Panc1 (cell line): ENCODE results near the gene ZDHHC14.

Experiments used
- POLR2AphosphoS5 ChIP-seq: IDR thresholded peaks from 2 replicates; pipeline ENCODE4 v1.6.1; 2012; ENCODE audit warnings: mild to moderate bottlenecking, low read depth, low read length, moderate library complexity
- SIN3A ChIP-seq: IDR thresholded peaks from 2 replicates; pipeline ENCODE4 v1.6.1; 2012; ENCODE audit warnings: low read depth, mild to moderate bottlenecking, low read length, moderate library complexity, borderline replicate concordance; ENCODE audit not compliant: insufficient read depth
- TCF7L2 ChIP-seq: IDR thresholded peaks from 2 replicates; pipeline ENCODE4 v1.6.1; 2011; ENCODE audit warnings: mild to moderate bottlenecking, low read depth, low read length, inconsistent platforms
- TF ChIP-seq, protein P1 (sequence below): fragments of 450-650 bp; IDR thresholded peaks from 2 replicates; pipeline ENCODE4 v1.5.1; 2017; ENCODE audit warnings: mild to moderate bottlenecking
- TF ChIP-seq, protein P2 (sequence below), 2 experiments: IDR thresholded peaks; 2 replicates each; pipeline ENCODE4 v1.6.1; 2011 to 2012; ENCODE audit warnings: low read depth in 2 of 2, control low read depth in 1 of 2, low read length in 1 of 2, mild to moderate bottlenecking in 1 of 2, moderate library complexity in 1 of 2; ENCODE audit not compliant: insufficient read depth in 1 of 2

DNA sequence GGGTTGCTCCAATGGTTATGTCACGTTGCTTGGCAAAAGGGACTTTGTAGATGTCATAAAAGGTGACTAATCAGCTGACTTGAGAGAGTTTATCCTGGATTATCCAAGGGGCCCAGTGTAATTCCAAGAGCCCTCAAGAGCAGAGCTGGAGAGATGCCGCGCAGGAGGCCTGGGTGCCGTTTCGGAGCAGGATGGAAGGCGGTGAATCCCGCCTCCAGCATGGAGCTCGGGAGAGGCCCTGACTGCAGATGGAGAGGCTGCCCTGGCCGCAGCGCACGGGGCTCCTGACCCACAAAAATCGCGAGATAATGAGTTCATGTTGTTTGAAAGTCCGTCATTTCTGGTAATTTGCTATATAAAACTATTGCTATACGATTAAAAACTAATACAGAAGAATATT, 219.8 kb downstream of the ZDHHC14 start:
- TF ChIP-seq, protein P1, sequence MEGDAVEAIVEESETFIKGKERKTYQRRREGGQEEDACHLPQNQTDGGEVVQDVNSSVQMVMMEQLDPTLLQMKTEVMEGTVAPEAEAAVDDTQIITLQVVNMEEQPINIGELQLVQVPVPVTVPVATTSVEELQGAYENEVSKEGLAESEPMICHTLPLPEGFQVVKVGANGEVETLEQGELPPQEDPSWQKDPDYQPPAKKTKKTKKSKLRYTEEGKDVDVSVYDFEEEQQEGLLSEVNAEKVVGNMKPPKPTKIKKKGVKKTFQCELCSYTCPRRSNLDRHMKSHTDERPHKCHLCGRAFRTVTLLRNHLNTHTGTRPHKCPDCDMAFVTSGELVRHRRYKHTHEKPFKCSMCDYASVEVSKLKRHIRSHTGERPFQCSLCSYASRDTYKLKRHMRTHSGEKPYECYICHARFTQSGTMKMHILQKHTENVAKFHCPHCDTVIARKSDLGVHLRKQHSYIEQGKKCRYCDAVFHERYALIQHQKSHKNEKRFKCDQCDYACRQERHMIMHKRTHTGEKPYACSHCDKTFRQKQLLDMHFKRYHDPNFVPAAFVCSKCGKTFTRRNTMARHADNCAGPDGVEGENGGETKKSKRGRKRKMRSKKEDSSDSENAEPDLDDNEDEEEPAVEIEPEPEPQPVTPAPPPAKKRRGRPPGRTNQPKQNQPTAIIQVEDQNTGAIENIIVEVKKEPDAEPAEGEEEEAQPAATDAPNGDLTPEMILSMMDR, result no peak
- TF ChIP-seq, protein P2, sequence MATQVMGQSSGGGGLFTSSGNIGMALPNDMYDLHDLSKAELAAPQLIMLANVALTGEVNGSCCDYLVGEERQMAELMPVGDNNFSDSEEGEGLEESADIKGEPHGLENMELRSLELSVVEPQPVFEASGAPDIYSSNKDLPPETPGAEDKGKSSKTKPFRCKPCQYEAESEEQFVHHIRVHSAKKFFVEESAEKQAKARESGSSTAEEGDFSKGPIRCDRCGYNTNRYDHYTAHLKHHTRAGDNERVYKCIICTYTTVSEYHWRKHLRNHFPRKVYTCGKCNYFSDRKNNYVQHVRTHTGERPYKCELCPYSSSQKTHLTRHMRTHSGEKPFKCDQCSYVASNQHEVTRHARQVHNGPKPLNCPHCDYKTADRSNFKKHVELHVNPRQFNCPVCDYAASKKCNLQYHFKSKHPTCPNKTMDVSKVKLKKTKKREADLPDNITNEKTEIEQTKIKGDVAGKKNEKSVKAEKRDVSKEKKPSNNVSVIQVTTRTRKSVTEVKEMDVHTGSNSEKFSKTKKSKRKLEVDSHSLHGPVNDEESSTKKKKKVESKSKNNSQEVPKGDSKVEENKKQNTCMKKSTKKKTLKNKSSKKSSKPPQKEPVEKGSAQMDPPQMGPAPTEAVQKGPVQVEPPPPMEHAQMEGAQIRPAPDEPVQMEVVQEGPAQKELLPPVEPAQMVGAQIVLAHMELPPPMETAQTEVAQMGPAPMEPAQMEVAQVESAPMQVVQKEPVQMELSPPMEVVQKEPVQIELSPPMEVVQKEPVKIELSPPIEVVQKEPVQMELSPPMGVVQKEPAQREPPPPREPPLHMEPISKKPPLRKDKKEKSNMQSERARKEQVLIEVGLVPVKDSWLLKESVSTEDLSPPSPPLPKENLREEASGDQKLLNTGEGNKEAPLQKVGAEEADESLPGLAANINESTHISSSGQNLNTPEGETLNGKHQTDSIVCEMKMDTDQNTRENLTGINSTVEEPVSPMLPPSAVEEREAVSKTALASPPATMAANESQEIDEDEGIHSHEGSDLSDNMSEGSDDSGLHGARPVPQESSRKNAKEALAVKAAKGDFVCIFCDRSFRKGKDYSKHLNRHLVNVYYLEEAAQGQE (IDR thresholded peaks at IDR 0.05; ENCODE audit: insufficient read depth in 1 of 2, low read depth in 2 of 2, low read length in 1 of 2), result no peak
- TF ChIP-seq POLR2AphosphoS5 (no peak), SIN3A (no peak), TCF7L2 (no peak)
